ENCODE results near the gene SUGCT.

Gene SUGCT

DNA sequence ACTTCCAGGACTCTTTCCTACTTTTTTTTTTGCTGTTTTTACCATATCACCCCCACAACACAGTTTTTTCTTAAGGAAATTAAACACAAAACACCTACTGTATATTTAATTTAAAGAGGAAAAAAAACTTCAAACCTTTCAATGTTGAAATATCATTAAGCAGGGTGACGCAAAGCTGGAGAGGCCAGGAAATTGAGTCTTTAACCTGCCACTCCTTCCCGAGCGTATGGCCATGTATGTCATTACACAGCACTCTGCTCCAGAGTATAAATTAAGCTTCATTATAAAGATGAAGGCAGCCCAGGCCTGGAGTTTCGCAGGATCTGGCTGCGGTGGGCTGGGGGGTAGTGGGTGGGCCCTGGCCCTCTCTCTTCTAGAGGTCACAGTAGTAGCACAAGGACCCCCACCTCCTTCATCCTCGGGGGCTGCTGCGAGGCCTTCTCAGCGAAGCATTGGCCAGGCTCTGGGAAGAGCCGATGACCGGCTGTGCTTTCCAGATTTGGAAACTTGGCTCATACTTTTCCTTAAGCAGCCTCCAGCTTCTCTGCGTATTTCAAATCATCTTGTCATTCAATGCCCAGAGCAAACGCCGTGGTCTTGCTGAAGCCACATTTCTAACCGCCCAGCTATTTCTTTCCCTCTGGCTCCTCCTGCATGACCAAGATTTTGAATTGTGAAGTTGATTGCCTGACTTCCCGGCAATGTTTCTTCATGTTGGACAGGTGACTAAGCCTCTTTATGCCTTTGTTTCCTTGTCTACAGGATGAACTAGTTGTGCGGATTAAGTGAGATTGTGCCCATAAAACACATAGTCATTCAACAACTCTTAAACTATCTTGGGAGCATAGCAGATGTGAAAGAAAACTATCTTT is 765.1 kb downstream of the SUGCT start:
- no peak for DNase-seq (ENCODE audit: low read depth, low spot score)

- no peak for DNase-seq (ENCODE audit: low read depth, low spot score)
These were observed 769.1 kb downstream of the SUGCT start for GRCh38 chr7:40903872-40904271.

DNA sequence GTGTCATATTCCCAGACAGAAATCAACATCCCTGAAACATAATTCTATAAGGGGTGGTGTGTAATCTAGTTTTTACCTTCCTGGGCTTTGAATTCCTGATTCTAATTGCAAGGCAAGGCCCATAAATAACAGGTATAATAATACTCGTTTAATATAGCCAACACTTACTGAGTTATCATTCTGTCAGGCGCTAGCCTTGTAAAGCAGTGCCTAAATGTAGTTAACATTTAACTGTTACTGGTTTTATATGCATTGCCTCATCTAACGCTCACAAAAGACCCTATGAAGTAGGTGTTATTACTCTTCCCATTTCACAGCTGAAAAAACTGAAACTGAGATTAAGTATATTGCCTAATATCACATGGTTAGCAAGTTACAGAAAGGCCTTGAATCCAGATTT is 772.5 kb downstream of the SUGCT start:
- no peak for DNase-seq (ENCODE audit: low read depth, low spot score)

- no peak for DNase-seq (ENCODE audit: low read depth, low spot score)
These were observed 774.7 kb downstream of the SUGCT start for GRCh38 chr7:40909346-40909980.

Measured in smooth muscle cell of the brain vasculature (primary cell).